BJ (cell line): ENCODE data around the gene MGAT3. TPM values are rescaled to one million over a fixed set of nuclear protein-coding genes. Genes with fewer than 3 reads are reported as not detected.

Source experiments
- CTCF ChIA-PET: fragments of 350-600 bp; formaldehyde crosslinking; extraction: SDS; loops from one replicate; lab custom pipeline; 2021; ENCODE audit warnings: antibody characterized with exemption, inconsistent platforms; lab: Yijun Ruan, JAX
- POLR2A ChIA-PET: fragments of 300-600 bp; sonication (Branson Sonifier 250); formaldehyde crosslinking; extraction: SDS; loops from one replicate; lab custom pipeline; 2021; ENCODE audit warnings: antibody characterized with exemption; lab: Charles Lee
- DNase-seq: peaks from one replicate; pipeline ENCODE4 v3.0.0-alpha.2; 2011; ENCODE audit warnings: low read depth
- H3K27me3 ChIP-seq: 2 replicates; pipeline ENCODE4 v1.6.0; 2011; ENCODE audit warnings: low read length; ENCODE audit not compliant: control insufficient read depth, insufficient read depth
- H3K36me3 ChIP-seq: 2 replicates; pipeline ENCODE4 v1.5.1; 2011; ENCODE audit warnings: low read length; ENCODE audit not compliant: control insufficient read depth, insufficient read depth
- H3K4me3 ChIP-seq: 2 replicates; pipeline ENCODE4 v1.5.1; 2011; ENCODE audit warnings: low read depth, mild to moderate bottlenecking, control low read depth, low read length
- polyA plus RNA-seq: library from polyadenylated mRNA; depleted of rRNA; stranded (reverse); fragments of >200 nt; gene quantifications from 2 replicates; pipeline ENCODE4 v1.2.3, GENCODE V29; 2011
- TF ChIP-seq, protein P1 (sequence below): IDR thresholded peaks from 2 replicates; pipeline ENCODE4 v1.5.1; 2011; ENCODE audit warnings: low read depth, mild to moderate bottlenecking, control low read depth, inconsistent platforms, low read length, moderate library complexity; ENCODE audit not compliant: insufficient read depth

The MGAT3 gene
- polyA plus RNA-seq, 1 experiment: 0.53 TPM

DNA sequence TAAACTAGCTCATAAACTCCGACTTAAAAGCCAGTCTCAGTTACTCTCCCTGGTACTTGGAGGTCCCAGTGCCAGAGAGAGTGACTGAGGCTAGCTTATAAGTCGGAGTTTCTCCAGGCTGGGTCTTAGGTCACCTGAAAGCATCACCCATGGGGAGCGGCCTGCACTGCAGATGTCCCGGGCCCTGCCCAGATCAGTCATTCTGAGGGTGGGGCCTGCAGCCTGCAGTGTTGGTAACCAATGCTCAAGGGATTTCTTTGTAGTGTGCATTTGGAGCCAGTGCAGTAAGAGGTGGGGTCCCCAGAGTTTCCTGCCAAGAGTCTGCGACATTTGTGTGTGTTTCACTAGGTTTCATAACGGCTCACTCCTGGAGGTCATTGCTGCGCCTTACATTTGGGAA lies 42.4 kb upstream of the MGAT3 start:
- ChIA-PET CTCF (interaction anchor here (0.6 kb wide), 1 partner anchor 625 kb away, joined by 3 read pairs; no protein-coding TSS in a partner anchor), POLR2A (no interaction called here)
- no peak for DNase-seq
- Histone ChIP-seq H3K27me3 (no peaks in the 10 kb centered on the region), H3K36me3 (peaks cover 30% of the 10 kb centered on the region), H3K4me3 (no peak overlapping the region)
- TF ChIP-seq, protein P1, sequence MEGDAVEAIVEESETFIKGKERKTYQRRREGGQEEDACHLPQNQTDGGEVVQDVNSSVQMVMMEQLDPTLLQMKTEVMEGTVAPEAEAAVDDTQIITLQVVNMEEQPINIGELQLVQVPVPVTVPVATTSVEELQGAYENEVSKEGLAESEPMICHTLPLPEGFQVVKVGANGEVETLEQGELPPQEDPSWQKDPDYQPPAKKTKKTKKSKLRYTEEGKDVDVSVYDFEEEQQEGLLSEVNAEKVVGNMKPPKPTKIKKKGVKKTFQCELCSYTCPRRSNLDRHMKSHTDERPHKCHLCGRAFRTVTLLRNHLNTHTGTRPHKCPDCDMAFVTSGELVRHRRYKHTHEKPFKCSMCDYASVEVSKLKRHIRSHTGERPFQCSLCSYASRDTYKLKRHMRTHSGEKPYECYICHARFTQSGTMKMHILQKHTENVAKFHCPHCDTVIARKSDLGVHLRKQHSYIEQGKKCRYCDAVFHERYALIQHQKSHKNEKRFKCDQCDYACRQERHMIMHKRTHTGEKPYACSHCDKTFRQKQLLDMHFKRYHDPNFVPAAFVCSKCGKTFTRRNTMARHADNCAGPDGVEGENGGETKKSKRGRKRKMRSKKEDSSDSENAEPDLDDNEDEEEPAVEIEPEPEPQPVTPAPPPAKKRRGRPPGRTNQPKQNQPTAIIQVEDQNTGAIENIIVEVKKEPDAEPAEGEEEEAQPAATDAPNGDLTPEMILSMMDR: no peak

GRCh38 chr22:39414886-39415285 lies 41.9 kb upstream of the MGAT3 start:
- Histone ChIP-seq H3K36me3 (peaks cover 34% of the 10 kb centered on the region), H3K4me3 (no peak overlapping the region), H3K27me3 (no peaks in the 10 kb centered on the region)
- TF ChIP-seq, protein P1: no peak
- ChIA-PET POLR2A (no interaction called here), CTCF (no interaction called here)
- DNase-seq: no peak

DNA sequence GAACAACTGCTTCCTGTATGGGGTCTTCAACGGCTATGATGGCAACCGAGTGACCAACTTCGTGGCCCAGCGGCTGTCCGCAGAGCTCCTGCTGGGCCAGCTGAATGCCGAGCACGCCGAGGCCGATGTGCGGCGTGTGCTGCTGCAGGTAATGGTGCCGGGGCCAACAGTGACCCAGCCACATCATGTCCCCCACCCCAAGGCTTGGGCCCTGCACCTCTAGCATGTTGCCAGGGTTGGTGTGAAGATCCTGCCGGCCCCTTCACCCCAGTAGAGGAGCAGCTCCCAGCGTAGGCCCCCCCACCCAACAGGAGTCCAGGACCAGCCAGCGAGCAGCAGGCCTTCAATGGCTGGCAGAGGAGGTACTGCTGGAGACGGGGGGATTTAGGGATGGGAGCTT lies 41.3 kb upstream of the MGAT3 start:
- ChIA-PET POLR2A (no interaction called here), CTCF (no interaction called here)
- Histone ChIP-seq H3K4me3 (no peak overlapping the region), H3K27me3 (no peaks in the 10 kb centered on the region), H3K36me3 (peaks cover 35% of the 10 kb centered on the region)
- TF ChIP-seq, protein P1: no peak
- no peak for DNase-seq

GRCh38 chr22:39416319-39416718 lies 40.5 kb upstream of the MGAT3 start:
- no peak overlapping the region for H3K4me3 ChIP-seq
- CTCF ChIA-PET: interaction anchor here (1.4 to 3.1 kb wide), 3 partner anchors 14 to 113 kb away, joined by 3 to 10 read pairs (median 3); no protein-coding TSS in a partner anchor
- TF ChIP-seq, protein P1: no peak
- no peak for DNase-seq
- H3K36me3 ChIP-seq: peaks cover 37% of the 10 kb centered on the region
- H3K27me3 ChIP-seq: no peaks in the 10 kb centered on the region
- POLR2A ChIA-PET: no interaction called here

- ChIA-PET CTCF (interaction anchor here (1.2 to 3.1 kb wide), 4 partner anchors 15 to 111 kb away, joined by 3 to 10 read pairs (median 3); partner anchors contain the start of gene TAB1), POLR2A (no interaction called here)
- no peak overlapping the region for H3K4me3 ChIP-seq
- no peaks in the 10 kb centered on the region for H3K27me3 ChIP-seq
- peaks cover 42% of the 10 kb centered on the region for H3K36me3 ChIP-seq
- TF ChIP-seq, protein P1: no peak
- no peak for DNase-seq
Observed at GRCh38 chr22:39417641-39418040, 39.2 kb upstream of the MGAT3 start.
